PC-3 (cell line): Measurements from ENCODE around the gene GAGE10. TPM values are rescaled to one million over a fixed set of nuclear protein-coding genes. Genes with fewer than 3 reads are reported as not detected.
"Not testable (repeated sequence)": the region's sequence is repeated elsewhere in the genome, so short reads cannot be mapped to it uniquely, and the experiment has no call there.

Source experiments
- ATAC-seq: fragments of 200-7000 bp; cut with Tn5 transposase; 2 replicates; pipeline ENCODE4 v1.9.1; 2020; ENCODE audit warnings: mild to moderate bottlenecking, moderate library complexity
- BruUV-seq: library from RNA; stranded (reverse); fragments of 400-500 nt; replicated peaks from 2 replicates; lab custom pipeline; 2021; lab: Mats Ljungman, UMichigan
- CTCF ChIA-PET: fragments of 300-600 bp; sonication (Branson Sonifier 250); formaldehyde crosslinking; loops from one replicate; lab custom pipeline; 2022; ENCODE audit warnings: antibody characterized with exemption; lab: Charles Lee
- POLR2A ChIA-PET: fragments of 300-600 bp; sonication (Branson Sonifier 250); formaldehyde crosslinking; loops from one replicate; lab custom pipeline; 2022; ENCODE audit warnings: antibody characterized with exemption; ENCODE audit not compliant: unreplicated experiment; lab: Charles Lee
- DNase-seq: peaks from one replicate; pipeline ENCODE4 v3.0.0-alpha.2; 2015
- H2AFZ ChIP-seq: fragments of 300-600 bp; sonication (generic); 2 replicates; pipeline ENCODE4 v1.6.0; 2016; ENCODE audit warnings: antibody characterized with exemption, low read length
- H3F3A ChIP-seq: fragments of 300-600 bp; sonication (generic); one replicate; pipeline ENCODE4 v1.6.0; 2017; ENCODE audit warnings: antibody characterized with exemption, low read length, control low read depth, mild to moderate bottlenecking; ENCODE audit not compliant: unreplicated experiment
- H3K27ac ChIP-seq: fragments of 300-600 bp; sonication (generic); 2 replicates; pipeline ENCODE4 v1.5.1; 2016; ENCODE audit warnings: mild to moderate bottlenecking, low read length
- H3K27me3 ChIP-seq: fragments of 300-600 bp; sonication (generic); 2 replicates; pipeline ENCODE4 v1.6.1; 2016; ENCODE audit warnings: low read length, mixed read lengths
- H3K36me3 ChIP-seq: fragments of 300-600 bp; sonication (generic); 2 replicates; pipeline ENCODE4 v1.6.1; 2016; ENCODE audit warnings: low read depth, mixed run types, low read length, mixed read lengths
- H3K4me1 ChIP-seq: fragments of 300-600 bp; sonication (generic); 2 replicates; pipeline ENCODE4 v1.5.1; 2016; ENCODE audit warnings: low read length; ENCODE audit not compliant: insufficient read depth
- H3K4me2 ChIP-seq: fragments of 300-600 bp; sonication (generic); 2 replicates; pipeline ENCODE4 v1.6.0; 2016; ENCODE audit warnings: low read length
- H3K4me3 ChIP-seq: fragments of 300-600 bp; sonication (generic); 2 replicates; pipeline ENCODE4 v1.5.1; 2016; ENCODE audit warnings: mild to moderate bottlenecking, low read length, mixed read lengths
- H3K79me2 ChIP-seq: fragments of 300-600 bp; sonication (generic); 2 replicates; pipeline ENCODE4 v1.6.1; 2017; ENCODE audit warnings: low read length, mixed read lengths
- H3K9ac ChIP-seq: fragments of 300-600 bp; sonication (generic); 2 replicates; pipeline ENCODE4 v1.6.0; 2016; ENCODE audit warnings: mild to moderate bottlenecking, low read length
- H3K9me2 ChIP-seq: fragments of 300-600 bp; sonication (generic); replicated peaks from 2 replicates; pipeline ENCODE4 v1.6.1; 2016; ENCODE audit warnings: mixed run types, low read length, mixed read lengths
- H3K9me3 ChIP-seq: fragments of 300-600 bp; sonication (generic); 2 replicates; pipeline ENCODE4 v1.6.1; 2016; ENCODE audit warnings: low read length, mixed read lengths
- H4K20me1 ChIP-seq: fragments of 300-600 bp; sonication (generic); 2 replicates; pipeline ENCODE4 v1.6.1; 2016; ENCODE audit warnings: low read length, mixed read lengths
- intact Hi-C: fragments of 100-400 bp; cut with micrococcal nuclease; formaldehyde crosslinking; loops from 2 replicates; pipeline ENCODE4 v1.9.0; 2023
- total RNA-seq: library from RNA; depleted of rRNA; stranded (reverse); fragments of >200 nt; gene quantifications from 2 replicates; pipeline ENCODE4 v1.2.3, GENCODE V29; 2014; rRNA removed

The GAGE10 gene
- total RNA-seq, 1 experiment from 2014 or later: not detected

- H3K27me3 ChIP-seq, H3K4me1 ChIP-seq, H3K4me3 ChIP-seq, H3K36me3 ChIP-seq, POLR2A ChIA-PET, H3K4me2 ChIP-seq, CTCF ChIA-PET, H3K9me2 ChIP-seq, ATAC-seq, H3F3A ChIP-seq, BruUV-seq, H3K79me2 ChIP-seq, H2AFZ ChIP-seq, H3K27ac ChIP-seq, intact Hi-C loops, H3K9me3 ChIP-seq, DNase-seq, H3K9ac ChIP-seq, H4K20me1 ChIP-seq: not testable (repeated sequence)
These were observed 28.4 kb downstream of the GAGE10 start for GRCh38 chrX:49331841-49332240.

- H2AFZ ChIP-seq: not testable (repeated sequence)
These were observed 38.0 kb downstream of the GAGE10 start for GRCh38 chrX:49341449-49341848.

GRCh38 chrX:49344496-49345175, 41.2 kb downstream of the GAGE10 start:
- H3K9me2 ChIP-seq, DNase-seq, intact Hi-C loops, H3K79me2 ChIP-seq, CTCF ChIA-PET, H3F3A ChIP-seq, H3K9me3 ChIP-seq, H3K4me1 ChIP-seq, POLR2A ChIA-PET, H3K27me3 ChIP-seq, H3K9ac ChIP-seq, H3K4me3 ChIP-seq, H2AFZ ChIP-seq, H3K36me3 ChIP-seq, H3K4me2 ChIP-seq, ATAC-seq, H4K20me1 ChIP-seq, BruUV-seq, H3K27ac ChIP-seq: not testable (repeated sequence)

More at GRCh38 chrX:49341449-49341848, 38.0 kb downstream of the GAGE10 start:
- H3K9me3 ChIP-seq, H3K4me1 ChIP-seq, H3K4me3 ChIP-seq, H3K27me3 ChIP-seq, H3K79me2 ChIP-seq, ATAC-seq, intact Hi-C loops, H4K20me1 ChIP-seq, POLR2A ChIA-PET, H3K4me2 ChIP-seq, BruUV-seq, H3K36me3 ChIP-seq, H3K9me2 ChIP-seq, DNase-seq, H3F3A ChIP-seq, CTCF ChIA-PET, H3K9ac ChIP-seq, H3K27ac ChIP-seq: not testable (repeated sequence)

- ATAC-seq, BruUV-seq, H3K9ac ChIP-seq, H3K4me3 ChIP-seq, H3K9me3 ChIP-seq, H3K27ac ChIP-seq, H3K27me3 ChIP-seq, H3K36me3 ChIP-seq, H3K4me2 ChIP-seq, H3K4me1 ChIP-seq, H2AFZ ChIP-seq, CTCF ChIA-PET, DNase-seq, intact Hi-C loops, H3F3A ChIP-seq, H3K79me2 ChIP-seq, H4K20me1 ChIP-seq, POLR2A ChIA-PET, H3K9me2 ChIP-seq: not testable (repeated sequence)
These were observed 42.0 kb downstream of the GAGE10 start for GRCh38 chrX:49345402-49345801.

GRCh38 chrX:49346150-49346549, 42.7 kb downstream of the GAGE10 start:
- H3K27ac ChIP-seq, H3K4me1 ChIP-seq, BruUV-seq, H3K9me3 ChIP-seq, H2AFZ ChIP-seq, H3K9ac ChIP-seq, H3K4me3 ChIP-seq, H3K27me3 ChIP-seq, CTCF ChIA-PET, H3F3A ChIP-seq, H3K9me2 ChIP-seq, H3K4me2 ChIP-seq, ATAC-seq, intact Hi-C loops, H3K79me2 ChIP-seq, POLR2A ChIA-PET, H4K20me1 ChIP-seq, H3K36me3 ChIP-seq: not testable (repeated sequence)
- DNase-seq: peak; percentile 8

Other genes starting within 250 kb of the GAGE10 start
- 5.3 and 7.1 TPM in 2 replicates for gene CCDC120, start 244.6 kb upstream of the GAGE10 start, total RNA-seq
- gene PRAF2, start 229.6 kb upstream of the GAGE10 start, total RNA-seq: 0.07 and 0.69 TPM in 2 replicates
- gene WDR45, start 223.8 kb upstream of the GAGE10 start, total RNA-seq: 27.2 and 34.8 TPM in 2 replicates
- gene GPKOW, start 179.9 kb upstream of the GAGE10 start, total RNA-seq: 54.2 TPM in 2 replicates
- 9.3 and 12.5 TPM in 2 replicates for gene MAGIX, start 140.9 kb upstream of the GAGE10 start, total RNA-seq
- gene PLP2, start 131.7 kb upstream of the GAGE10 start, total RNA-seq: 165 and 171 TPM in 2 replicates
- gene PRICKLE3, start 117.3 kb upstream of the GAGE10 start, total RNA-seq: 16.5 and 29.1 TPM in 2 replicates
- 0.29 and 0.47 TPM in 2 replicates for gene SYP, start 103.5 kb upstream of the GAGE10 start, total RNA-seq
- gene CACNA1F, start 70.3 kb upstream of the GAGE10 start, total RNA-seq: not detected in 2 replicates
- 25.4 and 36.4 TPM in 2 replicates for gene CCDC22, start 68.2 kb upstream of the GAGE10 start, total RNA-seq
- gene FOXP3, start 38.9 kb upstream of the GAGE10 start, total RNA-seq: not detected in 2 replicates
- gene PPP1R3F, start 33.9 kb upstream of the GAGE10 start, total RNA-seq: 11.8 and 17.8 TPM in 2 replicates
- gene GAGE12J, start 18.4 kb downstream of the GAGE10 start, total RNA-seq: not detected in 2 replicates
- gene GAGE13, start 27.9 kb downstream of the GAGE10 start, total RNA-seq: not detected in 2 replicates
- not detected in 2 replicates for gene GAGE12C, start 228.5 kb downstream of the GAGE10 start, total RNA-seq
- gene GAGE12D, start 238.1 kb downstream of the GAGE10 start, total RNA-seq: not detected in 2 replicates
- gene GAGE12E, start 247.6 kb downstream of the GAGE10 start, total RNA-seq: not detected in 2 replicates